Prostate gland (tissue), 2 donors: ENCODE measurements around the gene MNT.

Experiments
- POLR2AphosphoS5 ChIP-seq: sonication (generic); formaldehyde crosslinking; IDR thresholded peaks from one replicate; pipeline ENCODE4 v1.6.1; 2017; ENCODE audit warnings: antibody characterized with exemption
- TF ChIP-seq, protein P1 (sequence below), 4 experiments: fragments of 200-600 bp in 2 of 4; fragments of 450-650 bp in 2 of 4; sonication (generic) in 2 of 4; IDR thresholded peaks; 1 replicate in 3 of 4; 2 replicates in 1 of 4; pipeline ENCODE4 v1.5.1; 2016 to 2019; ENCODE audit warnings: antibody characterized with exemption in 4 of 4, mild to moderate bottlenecking in 2 of 4, moderate library complexity in 2 of 4

DNA sequence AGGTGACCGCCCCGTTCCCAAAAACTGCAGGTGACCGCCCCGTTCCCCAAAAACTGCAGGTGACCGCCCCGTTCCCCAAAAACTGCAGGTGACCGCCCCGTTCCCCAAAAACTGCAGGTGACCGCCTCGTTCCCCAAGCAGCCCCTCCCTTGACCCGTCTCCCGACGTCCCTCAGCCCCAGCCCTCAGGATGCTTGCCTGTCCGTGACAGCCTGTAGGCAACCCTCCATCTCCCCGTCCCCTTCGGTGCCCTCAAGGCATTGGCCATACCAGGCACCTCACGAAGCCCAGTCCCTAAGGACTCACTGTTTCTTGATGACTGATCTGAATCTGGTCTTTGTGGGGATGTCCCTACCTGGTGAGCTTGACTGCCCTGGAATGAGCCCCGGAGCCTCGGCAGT, 38.4 kb downstream of the MNT start:
- TF ChIP-seq, protein P1, sequence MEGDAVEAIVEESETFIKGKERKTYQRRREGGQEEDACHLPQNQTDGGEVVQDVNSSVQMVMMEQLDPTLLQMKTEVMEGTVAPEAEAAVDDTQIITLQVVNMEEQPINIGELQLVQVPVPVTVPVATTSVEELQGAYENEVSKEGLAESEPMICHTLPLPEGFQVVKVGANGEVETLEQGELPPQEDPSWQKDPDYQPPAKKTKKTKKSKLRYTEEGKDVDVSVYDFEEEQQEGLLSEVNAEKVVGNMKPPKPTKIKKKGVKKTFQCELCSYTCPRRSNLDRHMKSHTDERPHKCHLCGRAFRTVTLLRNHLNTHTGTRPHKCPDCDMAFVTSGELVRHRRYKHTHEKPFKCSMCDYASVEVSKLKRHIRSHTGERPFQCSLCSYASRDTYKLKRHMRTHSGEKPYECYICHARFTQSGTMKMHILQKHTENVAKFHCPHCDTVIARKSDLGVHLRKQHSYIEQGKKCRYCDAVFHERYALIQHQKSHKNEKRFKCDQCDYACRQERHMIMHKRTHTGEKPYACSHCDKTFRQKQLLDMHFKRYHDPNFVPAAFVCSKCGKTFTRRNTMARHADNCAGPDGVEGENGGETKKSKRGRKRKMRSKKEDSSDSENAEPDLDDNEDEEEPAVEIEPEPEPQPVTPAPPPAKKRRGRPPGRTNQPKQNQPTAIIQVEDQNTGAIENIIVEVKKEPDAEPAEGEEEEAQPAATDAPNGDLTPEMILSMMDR (IDR thresholded peaks at IDR 0.05), result no peak
- TF ChIP-seq POLR2AphosphoS5, result no peak
